Measurements from ENCODE around the gene OR14I1. TPM values are rescaled to one million over a fixed set of nuclear protein-coding genes. Genes with fewer than 3 reads are reported as not detected.

Gene OR14I1
- not detected in 2 replicates for total RNA-seq (2014; rRNA removed; shearing (Covaris generic))

- DNase-seq (ENCODE audit: low spot score), result no peak
These were observed at the start of gene OR14I1 for GRCh38 chr1:248702714-248703113. OR14I1 (minus strand) TSS chr1:248702766.

GRCh38 chr1:248751635-248752034 is 49.1 kb upstream of the OR14I1 start:
- DNase-seq (ENCODE audit: low spot score), result no peak

- DNase-seq (ENCODE audit: low spot score), result no peak
These were observed 48.6 kb upstream of the OR14I1 start for GRCh38 chr1:248751142-248751541.

DNA sequence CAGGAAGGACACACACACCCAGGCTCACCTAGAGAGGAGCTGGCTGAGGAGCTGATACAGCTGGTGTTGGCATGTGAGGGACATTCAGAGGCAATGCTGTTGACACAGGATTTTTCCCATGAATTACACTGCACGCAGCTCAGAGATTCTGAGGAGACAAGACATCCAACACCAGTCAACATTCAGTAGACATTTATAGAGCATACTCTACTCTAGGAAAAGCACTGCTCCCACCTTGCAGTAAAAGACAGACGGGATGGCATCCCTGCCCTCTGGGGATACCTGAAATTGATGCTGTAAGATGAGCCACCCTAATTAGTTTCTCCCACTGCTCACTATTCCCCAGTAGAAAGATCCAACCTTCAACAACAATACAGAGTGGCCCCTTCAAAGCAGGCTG is 47.9 kb upstream of the OR14I1 start:
- DNase-seq (ENCODE audit: low spot score), result no peak

GRCh38 chr1:248748211-248748610 is 45.6 kb upstream of the OR14I1 start:
- DNase-seq (ENCODE audit: low spot score), result no peak

DNA sequence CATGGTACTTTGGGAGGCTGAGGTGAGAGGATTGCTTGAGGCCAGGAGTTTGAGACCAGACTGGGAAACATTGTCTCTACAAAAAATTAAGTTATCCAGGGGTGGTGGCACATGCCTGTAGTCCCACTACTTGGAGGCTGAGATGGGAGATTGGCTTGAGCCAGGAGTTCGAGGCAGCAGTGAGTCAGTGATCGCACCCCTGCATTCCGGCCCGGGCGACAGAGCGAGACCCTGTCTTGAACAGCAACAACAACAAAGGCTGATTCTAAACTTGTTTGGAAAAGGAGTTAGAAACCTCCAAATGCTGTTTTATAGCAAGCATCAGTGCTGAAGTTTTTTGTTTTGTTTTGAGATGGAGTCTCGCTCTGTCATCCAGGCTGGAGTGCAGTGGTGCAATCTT is 38.3 kb upstream of the OR14I1 start:
- no peak for DNase-seq (ENCODE audit: low spot score)

DNA sequence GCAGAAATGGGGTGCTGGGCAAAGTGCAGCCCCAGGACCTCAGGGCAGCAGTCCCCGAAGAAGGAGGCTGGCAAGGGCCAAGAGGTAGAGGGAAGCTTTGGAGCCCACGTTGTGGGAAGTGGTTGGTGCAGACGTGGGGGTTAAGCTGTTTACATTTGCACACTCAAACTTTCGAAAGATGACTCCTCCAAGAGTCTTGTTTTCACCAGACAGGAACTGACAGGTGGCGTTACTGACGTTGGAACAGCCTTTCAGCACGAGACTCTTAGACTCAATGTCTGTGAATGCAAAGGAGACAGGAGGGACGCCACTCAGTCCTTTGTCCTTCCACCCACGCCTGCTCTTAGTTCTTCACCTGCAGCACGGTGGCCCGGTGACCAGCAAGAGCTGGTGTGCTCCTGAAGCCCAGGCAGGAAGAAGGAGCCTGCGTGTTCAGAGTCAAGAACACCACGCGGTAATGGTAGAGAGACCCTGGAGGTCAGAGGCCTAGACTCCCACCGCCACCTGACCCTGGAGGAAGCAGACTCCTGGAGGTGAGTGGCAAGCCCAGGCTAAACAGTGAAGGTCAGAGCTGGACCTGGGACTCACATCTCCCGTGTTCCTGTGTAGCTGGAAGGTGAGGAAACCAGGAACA is 37.1 kb upstream of the OR14I1 start:
- no peak for DNase-seq (ENCODE audit: low spot score)

DNA sequence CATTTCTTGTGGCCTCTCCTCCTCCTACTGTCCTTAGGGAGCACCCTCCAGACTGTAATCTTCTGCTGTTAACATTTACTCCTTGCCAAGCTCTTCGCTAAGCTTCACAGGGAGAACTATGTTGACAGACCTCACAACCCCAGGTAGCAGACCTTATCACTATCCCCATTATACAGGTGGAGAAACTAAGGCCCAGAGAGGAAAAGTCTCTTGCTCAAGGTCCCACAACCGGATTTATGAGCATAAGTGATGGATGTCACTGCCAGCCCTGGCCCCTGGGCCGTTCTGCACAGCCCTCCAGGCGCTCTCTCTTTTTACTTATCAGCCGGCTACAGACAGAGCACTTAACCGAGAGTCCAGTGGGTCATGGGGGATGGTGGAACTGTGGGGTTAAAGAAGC is 34.9 kb upstream of the OR14I1 start:
- DNase-seq (ENCODE audit: low spot score), result no peak

DNA sequence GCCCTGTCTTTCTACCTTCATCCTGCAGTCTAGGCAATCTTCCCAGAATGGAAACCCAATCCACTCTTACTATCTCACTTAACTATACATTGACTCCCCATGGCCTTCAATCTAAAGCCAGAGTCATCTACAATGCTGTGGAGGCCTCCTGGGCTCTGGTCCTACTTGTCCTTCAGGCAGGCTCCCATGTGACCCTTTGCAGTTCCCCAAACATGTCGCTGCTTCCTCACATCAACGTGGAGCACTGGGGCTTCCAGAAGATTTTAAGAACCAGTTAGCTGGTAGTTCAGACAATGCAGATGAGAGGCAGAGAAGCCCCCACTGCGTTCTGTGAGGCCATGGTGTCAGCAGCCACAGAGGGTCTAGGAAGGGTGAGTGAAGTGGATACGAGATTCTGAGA is 34.4 kb upstream of the OR14I1 start:
- no peak for DNase-seq (ENCODE audit: low spot score)

- DNase-seq (ENCODE audit: low spot score), result no peak
These were observed 31.0 kb upstream of the OR14I1 start for GRCh38 chr1:248733566-248733965.

GRCh38 chr1:248730507-248731335 is 28.2 kb upstream of the OR14I1 start:
- DNase-seq (ENCODE audit: low spot score), result peak; percentile 76

GRCh38 chr1:248714248-248714647 is 11.7 kb upstream of the OR14I1 start:
- DNase-seq (ENCODE audit: low spot score), result no peak

DNA sequence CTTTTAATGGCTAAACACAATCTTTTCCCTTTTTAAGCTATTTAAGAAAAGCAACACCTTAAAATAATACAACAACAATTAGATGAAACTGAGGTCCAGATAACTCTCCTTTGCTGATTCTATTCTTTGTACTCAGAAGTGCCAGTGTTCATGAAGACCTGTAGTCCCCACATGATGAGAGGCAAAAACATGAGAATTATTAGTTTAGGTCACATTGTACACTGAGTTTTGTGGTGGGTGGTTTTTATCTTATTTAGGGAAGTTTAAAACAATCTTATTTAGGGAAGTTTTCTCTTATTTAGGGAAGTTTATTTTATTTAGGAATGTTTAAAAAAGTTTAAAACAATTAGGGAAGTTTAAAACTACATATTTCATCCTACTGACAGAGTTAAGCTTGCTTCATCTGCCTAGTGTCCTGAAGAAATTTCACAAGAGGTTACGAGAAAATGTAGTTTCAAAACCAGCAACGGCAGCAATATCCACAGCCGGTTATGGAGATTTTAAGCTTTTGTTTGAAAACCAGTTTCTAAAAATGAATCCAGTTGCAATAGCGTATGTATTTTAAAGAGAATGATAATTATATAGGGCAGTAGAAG is 7.8 kb upstream of the OR14I1 start:
- DNase-seq (ENCODE audit: low spot score), result no peak

DNA sequence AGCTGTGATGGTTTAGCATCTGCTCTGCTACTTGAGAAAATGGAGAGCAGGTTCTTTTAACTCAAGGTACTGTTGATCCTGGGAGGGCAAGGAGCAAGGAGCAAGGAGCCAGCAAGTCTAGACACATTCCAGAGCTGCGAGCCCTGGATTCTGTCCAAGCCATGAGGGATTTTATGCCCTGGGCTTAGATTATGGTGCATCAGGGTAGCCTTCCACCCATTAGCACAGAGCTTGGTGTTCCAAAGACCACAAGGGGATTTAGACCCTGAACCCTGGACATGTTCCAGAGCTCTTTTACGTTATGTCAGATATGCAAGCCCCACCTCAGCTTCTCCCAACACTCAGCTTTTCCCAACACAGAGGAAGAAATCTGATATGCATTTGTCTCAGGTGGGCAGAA is 2.0 kb upstream of the OR14I1 start:
- no peak for DNase-seq (ENCODE audit: low spot score)

GRCh38 chr1:248703674-248704073 is 1.1 kb upstream of the OR14I1 start:
- no peak for DNase-seq (ENCODE audit: low spot score)

DNA sequence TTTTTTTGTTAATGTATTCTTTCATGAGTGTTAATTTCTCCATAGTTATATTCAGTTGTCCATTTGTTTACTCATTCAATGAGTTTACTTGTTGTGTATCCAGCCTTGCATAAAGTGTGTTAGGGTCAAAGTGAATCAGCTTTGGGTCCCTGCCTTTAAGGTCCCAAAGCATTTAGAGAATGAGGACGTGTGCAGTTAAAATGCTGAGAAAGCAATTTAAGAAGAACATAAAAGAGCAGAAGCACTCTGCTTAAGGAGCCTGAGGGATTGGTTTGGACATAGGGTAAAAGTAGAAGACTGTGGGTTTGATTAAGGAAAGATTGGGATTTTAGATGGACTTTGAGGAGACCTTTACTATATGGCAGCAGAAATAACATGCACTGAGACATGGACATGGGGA is 3.5 kb downstream of the OR14I1 start:
- no peak for DNase-seq (ENCODE audit: low spot score)

DNA sequence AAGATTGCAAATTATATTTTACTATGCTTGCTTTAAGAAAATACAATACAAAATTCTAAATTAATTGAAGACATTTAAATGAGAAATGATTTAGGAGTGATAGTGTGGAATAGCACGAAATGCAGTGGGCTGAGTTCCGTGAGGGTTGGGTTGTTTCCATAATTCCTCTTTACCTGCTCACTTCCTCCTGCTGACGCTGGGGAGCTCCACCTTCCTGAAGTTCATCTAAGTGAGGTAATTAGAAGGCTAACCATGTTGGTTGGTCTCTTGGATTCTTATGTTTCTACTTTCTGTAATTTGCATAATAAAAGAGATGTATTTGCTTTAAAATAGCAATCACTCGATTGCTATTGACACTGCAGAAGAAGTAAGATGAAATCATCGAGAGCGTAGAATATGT is 4.7 kb downstream of the OR14I1 start:
- no peak for DNase-seq (ENCODE audit: low spot score)

DNA sequence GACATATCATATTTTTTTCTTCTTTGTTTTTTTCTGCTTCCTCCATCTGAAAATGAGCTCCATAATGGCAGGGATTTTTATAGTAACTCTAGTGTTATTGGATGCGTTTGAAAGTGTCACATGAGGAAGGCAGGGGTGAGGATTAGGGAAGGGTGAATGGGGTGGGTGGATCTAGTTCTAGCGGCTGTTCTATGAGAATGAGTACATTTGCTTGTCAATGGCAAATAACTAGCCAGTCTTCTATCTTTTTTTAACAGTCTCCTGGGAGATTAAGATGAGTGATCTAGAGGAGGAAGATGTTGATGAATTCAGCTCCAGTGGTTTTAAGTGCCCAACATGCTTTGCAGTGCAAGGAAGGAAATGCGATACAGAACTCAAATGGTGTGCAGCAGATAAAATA is 5.8 kb downstream of the OR14I1 start:
- DNase-seq (ENCODE audit: low spot score), result no peak

- peak; percentile 27 for DNase-seq (ENCODE audit: low spot score)
These were observed 6.3 kb downstream of the OR14I1 start for GRCh38 chr1:248696261-248696660.

GRCh38 chr1:248695451-248696132 is 7.0 kb downstream of the OR14I1 start:
- DNase-seq (ENCODE audit: low spot score), result no peak

GRCh38 chr1:248691567-248692155 is 10.9 kb downstream of the OR14I1 start:
- DNase-seq (ENCODE audit: low spot score), result no peak

Measured in A172 (cell line).